Activated T-helper 1 cell treated with anti-CD3 and anti-CD28 coated beads, Interleukin-2, amount 50 U/mL, for 16 hours (primary cell): ENCODE measurements around the gene GNGT1.

Experiments
- DNase-seq, 2 donors: peaks; one replicate each; pipeline ENCODE4 v3.0.0-alpha.2; 2020; ENCODE audit warnings: low read depth in 1 of 2, low spot score in 1 of 2

The GNGT1 gene

DNA sequence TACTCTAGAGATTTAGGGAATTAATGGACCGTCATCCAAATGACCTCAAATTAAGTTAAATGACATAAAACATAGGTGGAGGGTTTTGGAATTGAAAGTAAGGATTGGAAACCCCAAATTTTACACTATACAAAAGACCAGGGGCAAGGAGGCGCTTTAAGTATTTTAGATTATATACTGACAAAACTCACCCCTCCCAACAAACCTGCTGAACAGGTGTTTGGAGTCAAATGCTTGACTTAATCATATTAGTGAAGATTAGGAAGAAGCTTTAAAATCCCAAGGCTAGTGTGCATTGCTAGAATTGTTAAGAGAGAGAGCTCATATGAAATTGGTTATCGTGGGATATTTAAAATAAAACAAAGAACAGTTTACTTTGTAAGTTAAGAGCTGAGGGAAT lies at the start of gene GNGT1:
Gene GNGT1, plus strand, starts transcription at position 301 of the 400 bp plus-strand sequence. CDS start 180 bp downstream, outside the sequence.
- no peak for DNase-seq

DNA sequence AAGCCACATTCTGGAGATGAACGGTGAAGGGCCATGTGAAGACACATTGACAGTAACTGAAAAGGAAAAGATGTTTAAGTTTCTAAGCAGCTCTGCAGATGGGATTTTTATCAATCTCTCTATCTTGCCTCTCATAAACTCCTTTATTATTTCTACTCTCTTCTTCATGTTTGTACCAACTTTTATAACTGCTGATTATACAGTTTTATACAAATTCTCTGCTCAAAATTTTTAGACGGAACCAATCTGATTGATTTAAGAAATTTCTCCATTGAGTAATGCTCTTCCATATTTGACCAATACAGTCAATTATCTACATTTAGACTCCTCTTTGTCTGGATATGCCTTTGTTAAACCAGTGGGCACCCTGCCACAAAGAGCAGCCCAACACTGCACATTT lies 47.5 kb upstream of the GNGT1 start:
- no peak for DNase-seq

DNA sequence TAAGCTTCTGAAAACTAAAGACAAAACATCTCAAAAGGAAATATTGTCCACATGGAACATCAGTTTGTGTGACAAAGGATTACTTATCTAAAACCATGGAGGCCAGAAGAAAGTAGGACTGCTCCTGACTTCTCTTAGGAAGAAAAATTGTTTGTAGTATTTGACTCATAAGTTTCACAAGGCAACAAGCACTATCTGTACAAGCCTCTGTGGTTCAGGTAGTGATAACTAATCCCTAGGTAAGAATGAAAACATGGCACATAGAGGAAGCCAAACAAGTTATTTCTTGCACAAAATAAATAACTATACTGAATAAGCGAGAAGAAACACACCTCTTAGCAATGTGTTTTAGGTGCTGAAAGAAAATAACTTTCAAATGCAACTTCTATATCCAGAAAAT lies 46.1 kb upstream of the GNGT1 start:
- no peak for DNase-seq

GRCh38 chr7:93861325-93861949 lies 44.9 kb upstream of the GNGT1 start:
- no peak for DNase-seq

GRCh38 chr7:93862651-93863050 lies 43.7 kb upstream of the GNGT1 start:
- no peak for DNase-seq

- DNase-seq: no peak
Observed at GRCh38 chr7:93866886-93867285, 39.5 kb upstream of the GNGT1 start.

DNA sequence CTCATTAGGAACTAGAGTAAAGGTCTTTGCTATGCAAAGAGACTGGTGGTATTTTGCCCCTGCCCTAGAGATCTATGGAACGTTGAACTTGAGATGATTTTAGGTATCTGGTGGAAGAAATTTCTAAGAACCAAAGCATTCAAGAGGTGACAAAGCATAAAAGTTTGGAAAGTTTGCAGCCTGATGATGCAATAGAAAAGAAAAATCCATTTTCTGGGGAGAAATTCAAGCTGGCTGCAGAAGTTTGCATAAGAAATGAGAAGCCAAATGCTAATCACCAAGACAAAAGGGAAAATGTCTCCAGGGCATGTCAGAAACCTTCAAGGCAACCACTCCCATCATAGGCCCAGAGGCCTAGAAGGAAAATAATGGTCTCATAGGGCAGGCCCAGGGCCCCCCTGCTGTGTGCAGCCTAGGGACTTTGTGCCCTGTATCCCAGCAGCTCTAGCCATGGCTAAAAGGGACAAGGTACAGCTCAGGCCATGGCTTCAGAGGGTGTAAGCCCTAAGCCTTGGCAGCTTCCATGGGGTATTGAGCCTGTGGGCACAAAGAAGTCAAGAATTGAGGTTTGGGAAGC lies 32.3 kb upstream of the GNGT1 start:
- no peak for DNase-seq

GRCh38 chr7:93877742-93878141 lies 28.6 kb upstream of the GNGT1 start:
- no peak for DNase-seq

DNA sequence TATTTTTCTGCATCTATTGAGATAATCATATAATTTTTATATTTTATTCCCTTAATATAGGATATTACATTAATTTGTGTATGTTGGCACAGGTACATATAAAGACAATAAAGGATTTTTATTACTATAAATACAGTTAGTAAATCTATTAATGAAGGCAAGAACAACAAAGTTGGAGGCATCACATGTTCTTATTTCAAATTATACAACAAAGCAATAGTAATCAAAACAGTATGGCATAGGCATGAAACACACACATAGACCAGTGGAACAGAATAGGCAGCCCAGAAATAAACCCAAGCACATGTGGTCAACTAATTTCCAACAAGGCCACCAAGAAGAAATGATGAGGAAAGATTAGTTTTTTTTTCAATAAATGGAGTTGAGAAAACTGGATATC lies 27.0 kb upstream of the GNGT1 start:
- no peak for DNase-seq

GRCh38 chr7:93882468-93882867 lies 23.9 kb upstream of the GNGT1 start:
- DNase-seq: no peak

- DNase-seq: no peak
Observed at GRCh38 chr7:93883078-93883916, 23.1 kb upstream of the GNGT1 start.

GRCh38 chr7:93883917-93884345 lies 22.4 kb upstream of the GNGT1 start:
- no peak for DNase-seq

DNA sequence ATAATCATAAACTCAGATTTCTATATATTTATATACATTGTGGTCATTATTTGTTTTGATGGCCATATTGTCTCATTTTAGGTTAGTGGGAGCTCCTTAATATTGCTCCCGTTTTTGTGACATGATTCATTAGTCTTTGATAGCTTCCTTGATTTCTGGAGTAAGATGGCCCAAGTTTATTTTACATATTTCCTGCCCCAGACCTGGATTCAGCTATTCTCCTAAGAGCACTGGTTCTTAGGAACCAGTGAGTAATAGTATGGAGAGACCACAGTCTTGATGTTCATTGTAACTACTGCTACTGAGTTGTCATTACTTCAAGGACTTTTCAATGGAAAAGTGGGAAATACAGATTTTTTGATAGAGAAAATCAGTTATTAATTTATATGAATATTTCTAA lies 21.8 kb upstream of the GNGT1 start:
- DNase-seq: no peak

DNA sequence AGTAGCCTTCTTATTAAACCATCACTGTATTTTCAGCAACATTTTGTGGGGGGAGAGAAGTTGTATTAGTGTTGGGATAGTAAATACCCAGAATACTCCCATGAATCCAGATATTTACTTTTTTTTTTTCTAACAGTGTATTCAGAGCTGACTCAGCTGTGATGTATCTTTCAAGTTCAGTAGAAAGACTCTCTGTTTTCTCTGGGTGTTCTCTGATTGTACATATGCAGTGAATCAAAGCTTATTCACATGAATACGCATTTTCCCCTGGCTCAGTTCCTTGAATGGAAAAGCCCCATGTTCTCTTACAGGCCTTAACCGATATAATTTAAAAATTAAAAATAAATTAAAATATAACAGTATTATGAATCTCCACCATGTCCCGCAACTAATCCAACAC lies 17.1 kb upstream of the GNGT1 start:
- DNase-seq: no peak

- no peak for DNase-seq
Observed at GRCh38 chr7:93890041-93890463, 16.3 kb upstream of the GNGT1 start.

DNA sequence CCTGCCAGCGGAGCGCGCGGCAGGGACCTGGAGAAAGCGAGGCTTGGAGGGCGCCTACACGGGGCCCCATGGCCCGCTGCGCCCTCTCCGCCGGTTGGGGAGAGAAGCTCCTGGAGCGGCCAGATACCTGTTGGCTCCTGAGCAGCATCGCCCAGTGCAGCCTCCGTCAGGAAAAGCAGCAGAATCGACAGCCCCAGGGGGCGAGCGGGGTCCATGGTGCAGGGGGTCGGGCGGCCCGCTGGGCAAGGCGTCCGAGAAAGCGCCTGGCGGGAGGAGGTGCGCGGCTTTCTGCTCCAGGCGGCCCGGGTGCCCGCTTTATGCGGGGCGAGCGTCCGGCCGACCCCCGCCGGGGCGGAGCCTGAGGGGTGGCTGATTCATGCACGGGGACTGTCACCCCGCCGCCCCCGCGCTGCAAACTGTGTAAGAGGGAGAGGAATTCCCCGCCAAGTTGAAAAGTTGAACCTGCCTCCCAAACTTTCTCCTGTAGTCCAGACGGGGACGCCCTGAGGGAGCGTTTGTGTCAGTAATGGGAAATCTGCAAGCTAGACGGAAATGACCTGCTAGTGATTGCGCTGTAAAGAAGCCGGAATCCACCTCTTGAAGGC lies 15.8 kb upstream of the GNGT1 start, which contains the start of gene TFPI2:
Gene TFPI2, minus strand, starts transcription at position 290 of the 605 bp plus-strand sequence. Its CDS starts 75 bp downstream, at position 215.
- DNase-seq: no peak

- no peak for DNase-seq
Observed at GRCh38 chr7:93894426-93894825, 11.9 kb upstream of the GNGT1 start.

DNA sequence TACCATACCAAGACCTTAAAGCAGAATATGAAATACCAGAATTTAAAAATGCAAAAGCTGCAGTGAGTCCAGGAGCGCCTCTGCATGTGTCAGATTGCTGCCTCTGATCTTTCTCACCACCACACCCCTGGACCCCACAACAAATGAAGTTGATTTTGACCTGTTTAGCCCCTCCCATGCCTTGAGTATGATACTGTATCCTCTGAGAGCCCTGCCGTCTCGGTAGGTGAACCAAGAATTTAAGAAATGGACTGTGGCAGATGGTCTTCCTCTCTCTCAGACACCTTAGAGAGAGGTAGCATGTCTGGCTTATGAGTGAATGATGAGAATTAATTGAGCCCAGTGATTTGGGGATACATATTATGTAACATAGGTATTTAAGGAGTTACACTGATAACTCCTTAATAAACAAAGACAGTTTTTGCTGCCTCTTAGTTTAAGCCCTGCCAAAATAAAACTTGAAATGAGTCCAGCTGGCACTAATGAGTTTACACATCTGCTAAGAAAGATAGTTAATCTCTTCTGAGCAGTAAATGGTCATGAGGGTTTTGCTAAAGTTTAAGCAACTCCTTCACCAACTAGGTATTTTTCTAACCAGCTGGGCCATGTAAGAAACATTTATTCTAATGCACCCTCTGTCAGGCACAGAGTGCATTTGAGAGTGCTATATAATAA lies 11.3 kb upstream of the GNGT1 start:
- no peak for DNase-seq

DNA sequence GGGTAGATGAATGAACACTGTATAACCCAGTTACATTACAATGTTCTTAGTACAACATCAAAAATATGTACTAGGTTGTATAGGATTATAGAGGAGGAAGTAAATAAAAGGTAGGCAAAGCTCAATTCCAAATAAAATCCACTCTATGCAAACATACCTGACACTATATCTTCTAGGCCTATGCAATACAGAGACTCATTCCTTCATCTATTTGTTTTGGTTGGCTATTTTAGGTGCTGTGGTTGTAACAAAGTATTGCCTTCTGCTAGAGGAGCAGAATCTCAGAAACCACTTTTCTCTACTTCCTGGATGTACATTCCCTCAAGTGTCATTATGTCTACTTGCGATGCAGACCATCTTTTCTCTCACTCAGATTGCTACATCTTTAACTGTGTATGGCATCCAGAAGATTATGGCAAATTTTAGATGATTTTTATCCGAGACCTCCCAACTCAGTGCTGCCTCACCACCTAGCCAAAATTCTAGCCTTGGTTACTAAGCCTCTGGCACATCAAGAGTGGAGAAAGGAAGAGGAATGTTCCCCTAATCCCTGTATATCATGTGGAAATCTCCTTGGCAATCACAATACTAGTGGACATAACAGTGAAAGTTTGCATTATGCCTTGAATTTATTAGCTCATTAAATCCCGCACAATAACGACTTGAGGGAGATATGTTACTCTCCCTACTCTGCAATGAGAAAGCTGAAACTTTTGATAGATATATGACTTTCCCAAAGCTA lies 10.3 kb upstream of the GNGT1 start:
- DNase-seq: no peak

DNA sequence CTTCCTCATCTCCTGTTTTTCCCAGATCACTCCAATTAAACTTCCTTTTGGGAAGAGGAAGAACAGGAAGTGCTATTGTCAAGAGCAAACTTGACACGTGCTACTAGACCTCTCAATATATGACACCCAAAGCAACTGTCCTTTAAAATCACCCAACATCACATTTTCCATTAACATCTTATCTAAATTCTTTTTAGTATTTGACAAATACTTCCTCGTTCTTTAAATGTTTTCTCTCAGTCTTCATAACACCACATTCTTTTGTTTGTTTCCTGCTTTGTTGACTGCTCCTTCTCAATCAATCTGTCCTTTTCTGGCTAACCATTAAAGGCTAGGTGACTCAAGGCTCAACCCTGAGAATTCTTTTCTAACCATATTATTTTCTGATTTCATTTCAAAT lies 8.7 kb upstream of the GNGT1 start:
- no peak for DNase-seq
